GM10266 (cell line): Measurements from ENCODE around the gene F7.

ENCODE experiments used
- DNase-seq: peaks from one replicate; pipeline ENCODE4 v3.0.0; 2012; ENCODE audit errors: extremely low spot score
- CTCF ChIP-seq: IDR thresholded peaks from 2 replicates; pipeline ENCODE4 v1.5.1; 2012; ENCODE audit warnings: mild to moderate bottlenecking, low read depth; ENCODE audit not compliant: control insufficient read depth, insufficient read depth; ENCODE audit errors: missing control alignments

The F7 gene

GRCh38 chr13:113064534-113065405 lies 40.8 kb upstream of the F7 start:
- DNase-seq, result no peak

GRCh38 chr13:113065406-113066141 lies 40.0 kb upstream of the F7 start:
- no peak for DNase-seq
- TF ChIP-seq CTCF, result no peak

More at GRCh38 chr13:113064534-113065405, 40.8 kb upstream of the F7 start:
- TF ChIP-seq CTCF, result no peak

- no peak for DNase-seq
- TF ChIP-seq CTCF, result no peak
Measured at GRCh38 chr13:113066142-113066455, 39.5 kb upstream of the F7 start.

GRCh38 chr13:113066746-113067145 lies 38.8 kb upstream of the F7 start:
- no peak for TF ChIP-seq CTCF
- DNase-seq, result no peak

GRCh38 chr13:113069861-113070805 lies 35.5 kb upstream of the F7 start:
- no peak for TF ChIP-seq CTCF
- no peak for DNase-seq

- no peak for TF ChIP-seq CTCF
- no peak for DNase-seq
Measured at GRCh38 chr13:113070855-113071254, 34.7 kb upstream of the F7 start.
